Frontal cortex (tissue), 4 donors: ENCODE data around the gene RRP15. TPM values are rescaled to one million over a fixed set of nuclear protein-coding genes. Genes with fewer than 3 reads are reported as not detected.

Experiments used
- DNase-seq, 2 donors: peaks; one replicate each; pipeline ENCODE4 v3.0.0; 2012; ENCODE audit warnings: low spot score in 2 of 2
- FAIRE-seq: peaks from 2 replicates; lab custom pipeline; 2012; peaks lifted over from hg19 to GRCh38; lab: Jason Lieb, UNC
- total RNA-seq: library from RNA; depleted of rRNA; stranded (reverse); fragments of >200 nt; gene quantifications from one replicate; pipeline ENCODE4 v1.2.3, GENCODE V29; 2014
- donor health status: control.
- donor health status: control.
- donor health status: control.

Gene RRP15
- total RNA-seq, 1 donor from 2014 or later: 21.6 TPM

DNA sequence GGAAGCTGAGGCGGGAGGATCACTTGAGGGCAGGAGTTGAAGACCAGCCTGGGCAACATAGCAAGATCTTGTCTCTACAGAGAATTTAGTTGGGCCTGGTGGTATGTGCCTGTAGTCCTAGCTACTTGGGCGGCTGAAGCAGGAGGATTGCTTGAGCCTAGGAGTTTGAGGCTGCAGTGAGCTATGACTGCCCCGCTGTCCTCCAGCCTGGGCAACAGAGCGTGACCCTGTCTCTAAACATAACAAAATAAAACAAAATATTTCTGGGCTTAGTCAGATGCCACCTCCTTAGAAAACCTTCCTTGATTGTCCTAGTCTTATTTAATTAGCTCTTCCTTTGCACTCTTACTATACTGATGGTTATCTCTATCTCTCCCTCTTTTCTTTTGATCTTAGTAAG, 68.6 kb downstream of the RRP15 start:
- FAIRE-seq: no peak

DNA sequence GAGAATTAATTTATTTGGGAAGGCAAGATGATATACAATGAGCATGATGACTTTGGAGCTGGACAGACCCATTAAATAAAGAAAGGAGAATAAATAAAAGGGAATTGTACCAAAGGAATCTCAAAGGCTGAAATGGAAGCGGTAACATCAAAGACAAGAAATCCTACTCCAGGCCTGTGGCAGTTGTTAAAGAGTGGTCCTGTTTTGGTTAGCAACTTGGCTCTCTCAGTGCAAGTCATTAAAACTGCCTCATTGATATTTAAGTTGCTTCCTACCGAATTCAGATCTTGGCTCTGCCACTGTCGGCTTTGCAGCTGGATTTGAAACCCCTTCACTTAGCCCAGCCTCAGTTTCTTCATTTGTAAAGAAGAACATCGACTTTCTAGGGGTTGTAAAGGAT, 70.2 kb downstream of the RRP15 start:
- DNase-seq (no peak), FAIRE-seq (no peak)

More for the DNA sequence above, 68.6 kb downstream of the RRP15 start:
- no peak for DNase-seq

DNA sequence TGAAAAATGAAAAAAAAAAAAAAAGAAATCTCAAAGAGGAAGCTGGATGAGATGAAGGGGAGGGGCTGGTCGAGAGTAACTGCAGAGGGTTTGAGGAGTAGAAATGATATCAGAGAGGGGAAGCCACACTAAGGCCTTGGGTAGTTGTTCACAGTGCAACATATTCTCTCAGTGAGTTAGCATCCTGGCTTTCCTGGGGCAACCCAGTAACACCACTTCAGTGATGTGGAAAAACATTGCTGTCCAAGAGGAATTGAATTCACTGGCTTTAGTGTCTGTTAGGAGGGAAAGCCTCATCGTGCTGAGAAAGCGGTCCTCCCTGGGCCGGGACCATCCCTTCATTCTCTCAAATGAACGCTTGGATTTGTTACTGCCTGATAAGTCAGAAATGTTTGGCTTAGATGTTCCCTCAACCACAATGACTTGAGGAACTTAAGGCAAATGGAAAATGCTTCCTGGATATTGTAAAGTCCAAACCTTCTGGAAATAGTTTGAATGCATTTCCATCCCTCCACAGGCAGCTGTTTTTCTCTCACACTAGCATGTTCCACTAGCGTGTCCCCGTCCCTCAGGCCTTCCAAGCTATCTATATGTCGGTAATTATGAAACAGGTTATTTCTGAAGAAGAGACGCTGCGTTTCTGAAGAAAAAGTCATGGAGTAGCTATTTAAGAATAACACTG, 72.3 kb downstream of the RRP15 start:
- DNase-seq: no peak
- no peak for FAIRE-seq

DNA sequence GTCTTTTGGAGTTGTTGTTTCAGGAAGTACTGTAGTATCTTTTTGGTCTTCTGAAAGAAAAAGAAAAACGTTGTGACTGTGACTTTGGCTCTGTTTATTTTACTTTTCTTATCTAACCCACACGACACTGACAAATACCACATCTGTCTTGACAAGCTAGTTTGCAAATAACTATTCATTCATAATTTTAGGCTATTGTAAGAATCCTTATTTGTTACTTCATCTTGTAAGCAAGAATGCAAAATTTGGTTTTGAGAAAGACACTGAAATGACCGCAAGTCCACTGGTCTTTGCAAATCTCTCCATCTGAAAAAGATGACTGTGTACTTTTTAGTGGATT, 72.8 kb downstream of the RRP15 start:
- FAIRE-seq: no peak

DNA sequence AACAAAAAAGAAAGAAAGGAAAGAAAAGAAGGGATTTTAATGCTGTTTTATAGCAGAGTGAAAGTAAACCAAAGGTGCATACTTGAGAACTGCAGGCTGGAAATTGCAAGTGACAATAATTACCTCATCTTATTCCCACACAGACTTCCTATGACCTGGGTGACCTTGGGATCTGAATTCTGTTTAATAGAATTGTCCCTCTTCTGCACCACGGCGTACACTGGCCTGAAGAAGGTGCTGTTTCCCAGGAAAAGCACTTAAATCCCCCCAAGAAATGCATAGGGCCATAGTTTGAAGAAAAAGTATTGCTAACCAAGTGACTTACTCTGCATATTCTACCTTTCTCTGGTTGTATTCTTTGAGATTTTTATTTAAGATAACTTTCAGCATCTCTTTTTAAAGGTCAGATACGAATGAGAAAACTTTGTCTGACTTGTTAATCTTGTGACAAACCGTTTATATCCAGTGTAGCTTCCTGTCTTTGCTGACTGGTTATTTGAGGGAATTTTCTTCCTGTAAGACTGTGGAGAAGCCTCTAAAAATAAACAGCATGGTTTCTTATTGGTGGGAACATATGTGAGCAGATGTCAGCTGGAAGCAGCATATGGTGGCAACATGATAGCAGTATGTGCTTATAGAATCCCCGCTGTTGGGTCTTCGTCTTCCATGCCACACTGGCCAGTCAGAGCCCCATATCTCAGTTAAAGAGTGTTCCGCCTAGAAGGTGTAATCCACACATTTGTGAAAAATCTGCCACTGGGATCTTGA, 76.4 kb downstream of the RRP15 start:
- DNase-seq (no peak), FAIRE-seq (no peak)

More for the DNA sequence above, 72.8 kb downstream of the RRP15 start:
- DNase-seq: no peak

DNA sequence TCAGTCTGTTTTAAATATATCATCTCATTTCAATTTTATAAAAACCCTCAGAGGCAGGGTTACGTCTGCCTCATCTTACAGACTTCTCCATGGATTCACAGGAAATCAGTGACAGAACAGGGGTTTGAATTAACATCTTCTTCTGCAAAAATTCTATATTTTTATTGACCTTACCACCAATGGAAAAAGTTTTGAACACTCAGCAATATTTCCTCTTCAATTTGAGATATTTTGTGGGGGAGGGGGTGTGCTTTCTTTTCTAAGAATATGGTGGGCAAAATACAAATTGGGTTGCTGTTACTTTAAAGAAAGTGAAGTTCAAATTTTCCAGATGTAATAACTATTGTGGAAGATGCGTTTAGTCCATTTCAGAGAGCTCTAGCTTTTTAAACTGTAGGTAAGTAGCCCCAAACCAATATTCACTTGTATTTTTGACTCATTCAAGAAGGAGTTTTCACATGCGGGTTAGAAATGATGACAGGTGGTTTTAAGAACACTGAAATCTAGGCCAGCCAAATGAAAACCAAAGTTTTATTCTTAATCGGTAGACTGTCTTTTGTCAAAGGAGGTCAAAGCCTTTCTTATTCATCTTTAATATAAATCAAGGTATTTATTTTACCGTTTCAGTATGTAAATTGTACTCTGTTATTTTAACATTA, 77.5 kb downstream of the RRP15 start:
- DNase-seq (no peak), FAIRE-seq (no peak)

DNA sequence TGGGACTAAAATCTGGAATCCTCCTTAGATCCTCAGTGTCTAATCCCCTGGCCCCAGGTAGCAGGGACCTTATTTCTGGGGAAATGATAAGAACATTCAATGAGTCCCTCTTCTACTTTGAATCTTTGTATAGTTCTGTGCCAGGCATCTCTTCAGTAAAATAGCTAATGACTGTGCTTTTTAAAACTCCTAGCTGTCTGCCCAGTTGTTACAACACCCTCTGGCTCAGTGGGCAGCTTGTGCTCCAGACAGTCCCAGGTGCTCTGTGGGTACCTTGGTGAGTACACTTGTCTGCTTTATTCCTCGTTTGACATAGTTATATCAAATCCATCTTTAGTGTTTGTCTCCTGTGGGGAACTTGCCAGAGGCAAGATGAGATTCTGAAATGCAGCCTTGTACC, 78.0 kb downstream of the RRP15 start:
- DNase-seq: no peak
- FAIRE-seq: no peak

DNA sequence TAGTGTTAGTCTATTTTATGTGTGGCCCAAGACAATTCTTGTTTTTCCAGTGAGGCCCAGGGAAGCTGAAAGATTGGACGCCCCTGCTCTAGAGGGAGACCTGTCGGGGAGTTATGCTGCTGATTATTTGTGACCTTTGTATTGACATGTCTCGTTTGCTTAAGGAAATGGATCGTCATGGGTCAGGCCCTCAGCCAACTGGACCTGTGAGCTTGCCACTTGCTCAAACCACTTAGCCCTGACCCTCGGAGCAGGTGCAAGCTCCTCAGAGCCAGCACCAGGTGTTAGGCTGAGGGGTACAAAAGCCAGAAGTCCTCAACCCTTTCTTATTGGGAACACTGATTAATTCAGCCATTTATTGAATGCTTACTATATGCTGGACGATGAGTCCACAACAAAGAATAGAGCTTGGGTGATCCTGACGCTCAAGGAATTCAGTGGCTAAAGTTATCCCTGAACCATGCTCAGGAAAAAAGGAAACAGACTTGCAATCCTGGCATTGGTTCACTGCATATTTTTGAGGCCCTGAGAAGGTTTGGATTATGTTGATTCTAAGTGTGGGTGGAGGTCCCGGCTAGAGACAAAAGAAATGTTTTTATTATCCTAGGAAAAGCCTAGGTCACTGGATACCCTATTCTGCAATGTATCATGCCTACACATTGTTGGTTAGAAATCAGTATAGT, 79.1 kb downstream of the RRP15 start:
- no peak for DNase-seq
- no peak for FAIRE-seq

DNA sequence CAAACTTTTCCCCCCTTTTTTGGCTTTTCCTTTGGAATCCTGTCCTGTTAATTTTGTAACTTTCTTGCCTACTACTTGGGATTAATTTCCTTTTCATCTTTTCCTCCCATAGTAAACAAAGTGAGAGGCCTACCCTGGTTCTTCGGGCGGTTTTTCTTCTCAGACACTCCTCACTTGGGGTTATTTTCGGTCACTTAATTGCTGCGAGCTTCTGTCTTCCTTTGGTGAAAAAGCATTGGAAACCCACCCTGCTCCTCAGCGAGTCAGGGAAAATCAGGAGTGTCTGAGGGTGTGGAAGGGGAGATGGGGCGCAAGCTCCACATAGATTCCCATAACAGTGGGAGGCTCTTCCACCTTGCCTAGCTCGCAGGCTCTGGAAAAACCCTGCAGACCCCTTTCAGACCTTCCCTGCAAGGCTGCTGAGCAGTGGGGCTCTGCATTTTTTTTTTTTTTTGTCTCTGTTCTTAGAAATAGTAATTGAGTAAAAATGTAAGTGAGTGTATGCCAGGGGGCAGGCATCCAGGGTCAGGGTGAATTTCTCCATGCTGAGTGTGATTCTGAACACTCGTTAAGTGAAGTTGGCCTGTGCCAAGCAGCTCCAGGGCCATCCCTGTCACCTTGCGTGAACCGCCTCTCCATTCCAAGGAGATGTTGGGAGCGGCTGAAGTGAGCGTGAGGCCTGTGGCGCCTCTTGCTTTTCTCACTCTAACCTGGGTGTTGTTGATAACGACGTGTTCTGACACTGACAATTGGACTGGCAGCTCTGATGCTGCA, 80.3 kb downstream of the RRP15 start:
- FAIRE-seq (no peak), DNase-seq (no peak)

DNA sequence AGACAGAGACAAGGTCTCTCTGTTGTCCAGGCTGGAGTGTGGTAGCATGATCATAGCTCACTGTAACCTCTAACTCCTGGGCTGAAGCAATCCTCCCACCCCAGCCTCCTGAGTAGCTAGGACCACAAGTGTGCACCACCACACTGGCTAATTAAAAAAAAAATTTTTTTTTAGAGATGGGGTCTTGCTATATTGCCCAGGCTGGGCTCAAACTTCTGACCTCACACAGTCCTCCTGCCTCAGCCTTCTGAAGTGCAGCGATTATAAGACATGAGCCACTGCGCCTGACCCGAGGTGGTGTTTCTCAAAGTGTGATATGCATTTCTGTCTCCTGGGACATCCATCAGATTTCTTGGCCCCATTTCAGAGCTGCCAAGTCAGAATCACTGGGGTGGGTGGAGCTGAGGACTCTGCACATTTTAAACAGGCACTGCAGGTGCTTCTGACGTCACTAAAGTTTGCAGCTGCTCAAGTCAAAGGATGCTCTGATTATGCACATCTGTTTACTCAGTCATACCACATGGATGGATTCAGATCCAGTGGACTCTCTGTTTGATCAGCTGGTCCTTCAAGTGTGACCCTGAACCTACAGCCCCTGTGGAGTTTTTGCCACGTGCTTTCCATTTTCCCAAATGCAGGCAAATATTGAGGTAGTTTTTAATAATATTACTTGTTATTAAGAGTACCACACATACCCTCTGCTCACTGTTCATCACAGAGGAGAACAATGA, 81.4 kb downstream of the RRP15 start:
- no peak for DNase-seq
- no peak for FAIRE-seq

DNA sequence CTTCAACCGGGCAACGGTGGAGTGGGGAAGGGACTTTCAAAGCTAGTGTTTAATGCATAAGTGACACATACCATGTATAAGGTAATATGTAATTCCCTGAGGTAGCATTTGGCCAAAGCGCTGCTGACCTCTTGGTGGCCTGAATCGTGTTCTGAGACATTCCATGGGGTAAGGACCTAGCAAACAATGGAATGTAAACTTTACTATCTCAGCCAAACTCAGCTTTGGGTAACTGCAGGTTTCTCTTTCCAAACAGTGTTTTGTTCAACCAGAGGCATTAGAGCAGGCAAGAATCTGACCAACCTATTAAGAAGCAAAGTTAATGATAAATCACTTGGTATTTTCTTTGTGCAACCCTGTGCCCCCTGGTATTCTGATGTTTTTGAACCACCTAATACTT, 82.0 kb downstream of the RRP15 start:
- FAIRE-seq: no peak

DNA sequence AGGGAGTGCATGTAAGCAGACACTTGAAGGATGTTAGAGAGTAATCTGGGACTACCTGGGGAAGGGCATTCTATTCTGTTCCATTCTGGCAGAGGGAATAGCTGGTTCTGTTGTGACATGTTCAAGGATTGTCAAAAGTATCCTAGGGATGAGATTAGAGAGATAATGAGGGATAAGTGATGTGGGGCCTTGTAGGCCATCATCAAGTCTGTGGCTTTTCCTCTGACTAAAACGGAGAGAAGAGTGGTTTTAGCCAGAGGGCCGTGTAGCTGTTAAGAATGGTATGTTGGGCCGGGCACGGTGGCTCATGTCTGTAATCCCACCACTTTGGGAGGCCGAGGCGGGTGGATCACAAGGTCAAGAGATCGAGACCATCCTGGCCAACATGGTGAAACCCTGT, 83.6 kb downstream of the RRP15 start:
- DNase-seq (no peak), FAIRE-seq (no peak)

More for the DNA sequence above, 82.0 kb downstream of the RRP15 start:
- no peak for DNase-seq

DNA sequence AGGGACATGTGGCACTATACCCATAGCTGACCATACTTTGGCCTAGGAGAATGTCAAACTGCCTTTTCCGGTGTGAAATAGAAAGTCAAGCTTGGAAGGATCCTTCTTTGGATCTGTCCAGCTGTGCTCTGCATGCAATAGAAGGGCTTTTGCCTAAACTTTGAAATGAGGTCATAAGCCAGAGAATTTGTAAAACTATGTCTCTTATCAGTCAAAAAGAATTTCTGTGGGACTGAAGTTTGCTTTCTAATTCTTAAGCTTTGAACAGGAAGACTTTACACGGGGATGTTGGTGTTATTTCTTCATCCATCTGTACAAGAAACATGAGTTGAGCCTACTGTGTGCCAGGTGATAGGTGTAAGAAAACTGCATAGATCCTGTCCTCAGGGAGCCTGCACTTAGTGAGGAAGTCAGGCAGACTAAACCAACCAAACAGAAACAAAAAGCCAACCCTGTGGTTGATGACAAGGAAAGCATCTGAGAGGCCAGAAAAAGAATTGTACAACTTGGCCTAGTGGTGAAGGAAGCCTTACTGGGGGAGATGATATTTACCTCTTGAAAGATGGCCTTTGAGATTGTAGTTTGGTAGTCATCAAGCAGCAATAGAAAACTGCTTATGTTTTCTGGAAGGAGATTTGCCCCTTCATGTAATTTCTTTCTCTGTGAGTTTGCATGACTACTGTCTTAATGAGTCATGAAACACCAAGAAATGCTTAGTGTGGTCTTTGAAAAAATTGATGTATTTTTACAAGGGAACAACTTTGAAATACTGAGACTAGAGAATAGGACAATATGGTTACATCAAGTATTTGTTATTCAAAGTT, 84.8 kb downstream of the RRP15 start:
- no peak for DNase-seq
- no peak for FAIRE-seq

DNA sequence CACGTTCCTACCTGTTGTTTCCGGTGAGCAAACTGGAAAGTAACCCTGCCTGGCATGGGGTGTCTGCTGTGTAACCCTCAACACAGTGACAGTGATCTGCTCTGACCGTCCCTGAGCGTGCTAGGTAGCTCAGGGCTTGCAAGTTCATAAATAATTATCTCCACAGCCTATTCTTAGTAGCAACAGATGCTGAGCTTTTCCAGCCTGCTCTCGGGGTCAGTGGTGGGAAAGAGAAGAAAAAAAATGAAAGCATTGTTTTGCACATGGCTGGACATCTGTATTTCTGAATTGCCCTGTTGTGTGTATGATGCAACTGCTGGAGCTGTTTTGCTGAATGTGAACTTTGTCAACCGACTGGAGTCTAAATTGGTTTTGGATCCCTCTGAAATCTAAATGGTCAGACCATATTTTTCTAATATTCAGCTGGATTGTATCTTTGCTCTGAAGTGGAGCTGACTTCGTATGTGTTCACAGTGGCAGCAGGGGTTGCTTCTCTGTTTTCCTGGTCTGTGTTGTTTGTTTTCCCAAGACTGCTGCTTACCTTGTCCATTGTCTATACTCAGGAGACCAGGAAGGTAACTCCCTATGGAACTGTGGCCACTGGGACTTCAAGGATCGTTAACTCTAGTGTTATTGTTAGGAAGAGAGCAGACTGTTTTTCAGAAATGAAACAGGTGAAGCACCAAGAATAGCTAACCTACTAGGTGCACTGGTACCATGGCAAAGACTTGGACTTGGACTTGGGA, 87.0 kb downstream of the RRP15 start:
- FAIRE-seq: peak; percentile 78
- peak in 1 of 2 donors; percentile 45 for DNase-seq

DNA sequence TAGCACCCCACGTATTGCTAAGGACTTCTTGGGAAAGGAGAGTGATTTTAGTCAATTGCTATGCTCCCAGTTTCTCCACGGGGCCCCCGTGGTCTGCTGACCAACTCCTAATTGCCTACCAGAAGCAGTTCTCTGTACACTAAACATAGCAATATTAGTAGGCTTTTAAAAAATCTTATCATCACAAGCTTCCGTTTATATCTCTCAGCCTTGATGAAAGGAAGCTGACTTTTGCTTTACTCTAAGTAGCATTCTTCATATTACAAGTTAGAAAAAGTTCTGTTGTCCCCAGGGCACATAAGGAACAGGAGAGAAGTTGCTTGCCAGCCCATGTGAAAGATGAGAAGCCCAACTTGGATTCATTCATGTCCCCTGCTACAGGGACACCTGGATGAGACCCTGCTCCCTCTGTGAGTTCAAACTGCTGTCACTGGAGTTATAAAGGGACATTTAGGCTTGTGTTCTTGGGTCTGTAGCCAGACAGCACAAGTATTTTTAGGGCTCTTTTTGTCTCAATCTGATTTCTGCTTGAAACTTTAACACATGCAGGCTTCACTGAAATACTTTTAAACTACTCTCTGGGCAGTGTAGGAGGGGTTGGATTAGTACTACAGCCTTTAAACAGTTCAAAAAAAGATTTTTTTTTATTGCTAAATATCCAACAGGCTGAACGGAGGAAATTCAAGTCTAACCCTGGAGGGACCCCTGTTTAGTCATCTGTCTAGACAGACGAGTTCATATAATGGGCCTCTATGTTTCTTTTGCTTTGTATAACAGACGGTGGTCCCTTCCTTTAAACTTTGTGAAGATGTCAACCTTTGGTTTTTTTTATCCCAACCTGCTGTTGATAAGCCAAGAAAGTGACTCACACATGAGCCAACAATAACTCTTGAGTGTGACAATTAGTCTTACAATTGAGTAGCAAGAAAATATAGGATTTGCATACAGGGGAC, 89.6 kb downstream of the RRP15 start:
- no peak for FAIRE-seq
- DNase-seq: no peak

DNA sequence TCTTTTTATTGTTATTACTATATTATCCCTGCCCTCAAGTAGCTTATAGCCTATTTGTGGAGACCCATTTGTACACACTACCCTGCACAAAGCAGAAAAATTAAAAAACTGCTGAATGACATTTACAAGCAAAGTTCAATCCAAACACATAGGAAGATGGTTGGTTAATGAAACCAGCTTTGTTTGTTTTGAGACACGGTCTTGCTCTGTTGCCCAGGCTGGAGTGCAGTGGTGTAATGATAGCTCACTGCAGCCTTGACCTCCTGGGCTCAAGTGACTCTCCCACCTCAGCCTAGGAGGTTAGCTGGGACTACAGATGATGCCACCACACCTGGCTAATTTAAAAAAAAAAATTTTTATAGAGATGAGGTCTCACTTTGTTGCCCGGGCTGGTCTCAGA, 91.6 kb downstream of the RRP15 start:
- FAIRE-seq: no peak
- DNase-seq: no peak
